ENCODE results near the gene RELL2.

GRCh38 chr5:141665995-141666940 lies 29.5 kb downstream of the RELL2 start:
- TF ChIP-seq CTCF (IDR thresholded peaks at IDR 0.05; ENCODE audit: insufficient read depth, low read length) (no peak), POLR2AphosphoS5 (IDR thresholded peaks at IDR 0.05; ENCODE audit: low read depth) (no peak)
